AG20443 (cell line): ENCODE measurements around the gene RACGAP1.

ENCODE experiments used
- DNase-seq: peaks from one replicate; pipeline ENCODE4 v3.0.0; 2012; ENCODE audit warnings: low spot score, mixed read lengths

Gene RACGAP1

DNA sequence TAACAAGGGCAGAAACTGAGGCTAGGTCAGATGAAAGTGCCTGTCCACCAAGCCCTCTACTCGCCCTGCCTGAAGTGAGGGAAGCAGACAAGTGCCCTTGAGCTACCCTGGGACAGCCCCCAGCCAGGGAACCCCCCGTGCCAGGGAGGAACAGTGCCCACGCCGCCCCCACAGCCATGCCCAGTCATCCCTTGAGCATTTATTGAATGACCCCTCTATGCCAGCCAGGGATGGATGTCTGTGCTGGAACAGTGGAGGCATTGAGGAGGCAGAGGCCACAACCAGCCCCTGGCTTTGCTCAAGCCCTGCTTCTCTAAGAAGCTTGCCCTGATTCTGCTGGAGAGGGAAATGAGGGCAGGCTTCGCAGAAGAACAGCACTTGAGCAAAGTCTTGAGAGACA is 56.3 kb downstream of the RACGAP1 start:
- no peak for DNase-seq

DNA sequence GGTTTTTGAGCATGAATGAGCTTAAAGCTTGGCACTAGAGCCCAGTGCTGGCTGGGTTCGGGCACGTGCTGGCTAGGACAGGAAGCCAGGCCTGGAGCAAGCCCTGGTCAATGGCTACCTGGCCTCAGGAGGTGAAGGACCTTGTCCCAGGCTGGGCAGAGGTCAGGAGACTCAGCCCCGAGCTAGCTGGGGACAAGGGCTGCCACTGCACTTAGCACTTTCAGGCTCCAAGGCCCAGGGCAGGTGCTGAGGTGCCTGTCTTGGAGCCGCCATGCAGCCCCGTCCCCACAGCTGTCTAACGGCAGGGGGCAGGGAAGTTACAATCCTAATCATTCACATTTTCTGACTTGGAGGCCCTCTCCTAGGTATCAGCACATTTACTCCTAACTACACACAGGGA is 56.8 kb downstream of the RACGAP1 start:
- DNase-seq, result no peak

DNA sequence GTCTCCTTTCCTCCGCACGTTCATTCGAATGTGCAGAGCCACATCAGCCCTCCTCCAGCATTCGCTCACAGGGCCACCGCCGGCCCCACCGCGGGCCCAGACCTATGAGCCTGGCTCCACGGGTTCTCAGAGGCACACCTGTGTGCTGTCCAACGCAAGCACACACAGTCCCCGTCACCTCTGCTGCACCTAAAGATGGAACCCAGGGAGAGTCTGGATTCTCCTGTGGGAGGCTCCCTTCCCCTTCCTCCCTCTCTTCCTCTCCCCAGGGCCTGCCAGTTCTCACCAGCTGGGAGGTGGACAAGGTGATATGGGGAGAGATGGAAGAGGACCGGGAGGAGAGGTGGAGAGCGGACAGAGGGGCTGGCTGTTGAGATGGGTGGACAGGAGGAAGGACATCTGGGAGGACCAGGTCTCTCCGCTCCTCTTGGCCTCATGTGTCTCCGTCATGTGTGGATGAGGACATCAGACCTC is 57.5 kb downstream of the RACGAP1 start:
- no peak for DNase-seq

DNA sequence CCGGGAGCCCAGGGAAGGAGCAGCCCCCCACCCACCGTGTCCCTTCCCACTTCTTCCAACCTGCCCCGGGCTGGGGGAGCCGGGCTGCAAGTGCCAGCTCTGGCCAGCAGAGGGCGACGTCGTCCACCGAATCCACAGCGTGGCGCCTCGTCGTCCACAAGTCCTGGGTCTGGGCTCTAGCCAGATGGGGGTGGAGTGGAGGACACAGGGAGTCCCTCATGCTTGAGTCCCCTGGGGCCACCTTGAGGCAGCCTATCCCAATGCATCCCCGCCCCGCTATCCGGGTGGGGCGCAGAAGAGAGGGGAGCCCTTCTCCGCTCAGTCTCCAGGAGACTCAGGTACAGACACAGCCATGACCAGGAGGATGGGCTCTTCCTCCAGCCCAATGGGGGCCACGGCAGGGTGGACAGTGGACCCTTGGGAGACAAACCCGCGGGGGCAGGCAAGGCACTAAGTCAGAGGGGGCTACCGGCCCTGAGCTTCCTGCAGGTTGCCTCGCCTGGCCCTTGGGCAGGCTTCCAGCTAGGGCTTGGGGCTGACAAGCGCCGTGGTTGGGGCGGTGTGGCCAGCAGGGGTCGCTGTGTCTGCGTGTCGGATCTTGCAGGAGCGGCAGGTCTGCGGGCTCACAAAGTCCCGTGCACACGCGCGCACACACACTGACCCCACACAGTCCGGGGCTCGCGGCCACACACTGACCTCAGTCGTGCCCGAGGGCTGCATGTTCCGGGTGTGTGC is 58.1 kb downstream of the RACGAP1 start:
- peak; percentile 93 for DNase-seq

DNA sequence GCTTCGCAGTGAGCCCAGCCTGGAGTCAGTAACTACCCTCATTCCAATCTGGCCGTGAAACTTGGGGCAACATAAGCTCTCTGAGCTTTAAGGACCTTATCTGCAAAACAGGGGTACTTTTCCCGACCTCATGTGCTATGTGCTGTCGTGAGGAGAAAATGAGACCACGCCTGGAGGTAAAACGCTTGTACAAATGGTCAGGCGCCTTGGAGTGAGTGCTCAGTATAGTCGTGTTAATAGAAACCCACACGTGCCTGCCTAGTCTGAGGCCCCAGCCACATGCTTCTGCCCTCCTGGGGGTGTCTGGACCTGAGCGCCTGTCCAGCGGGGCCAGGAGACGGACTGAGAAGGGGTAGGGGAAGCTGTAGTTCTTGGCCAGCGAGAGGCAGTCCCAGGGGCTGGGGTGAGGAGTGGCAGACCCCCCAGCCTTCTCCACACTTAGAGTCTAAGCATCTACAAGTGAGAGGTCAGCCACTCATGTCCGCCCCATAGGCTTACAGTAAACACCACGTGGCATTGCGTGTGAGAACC is 58.7 kb downstream of the RACGAP1 start:
- no peak for DNase-seq

DNA sequence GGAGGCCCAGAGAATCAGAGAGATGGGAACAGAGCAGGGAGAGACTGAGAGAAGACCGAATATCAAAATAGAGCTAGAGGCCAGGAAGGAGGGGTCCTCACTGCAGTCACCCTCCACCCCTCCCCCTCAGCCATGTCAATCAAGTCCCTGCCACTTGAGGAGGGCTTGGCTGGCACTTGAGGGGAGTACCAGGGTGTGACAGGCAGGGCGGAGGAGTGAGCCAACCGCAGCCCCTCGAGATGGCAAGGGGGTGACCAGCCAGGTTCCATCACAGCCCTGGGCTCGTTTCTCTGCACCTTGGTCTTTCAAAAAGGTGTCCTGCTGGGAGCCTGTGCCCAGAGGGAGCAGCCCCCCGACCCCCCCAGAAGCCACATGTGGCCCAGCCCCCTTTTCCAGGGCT is 59.5 kb downstream of the RACGAP1 start:
- no peak for DNase-seq

DNA sequence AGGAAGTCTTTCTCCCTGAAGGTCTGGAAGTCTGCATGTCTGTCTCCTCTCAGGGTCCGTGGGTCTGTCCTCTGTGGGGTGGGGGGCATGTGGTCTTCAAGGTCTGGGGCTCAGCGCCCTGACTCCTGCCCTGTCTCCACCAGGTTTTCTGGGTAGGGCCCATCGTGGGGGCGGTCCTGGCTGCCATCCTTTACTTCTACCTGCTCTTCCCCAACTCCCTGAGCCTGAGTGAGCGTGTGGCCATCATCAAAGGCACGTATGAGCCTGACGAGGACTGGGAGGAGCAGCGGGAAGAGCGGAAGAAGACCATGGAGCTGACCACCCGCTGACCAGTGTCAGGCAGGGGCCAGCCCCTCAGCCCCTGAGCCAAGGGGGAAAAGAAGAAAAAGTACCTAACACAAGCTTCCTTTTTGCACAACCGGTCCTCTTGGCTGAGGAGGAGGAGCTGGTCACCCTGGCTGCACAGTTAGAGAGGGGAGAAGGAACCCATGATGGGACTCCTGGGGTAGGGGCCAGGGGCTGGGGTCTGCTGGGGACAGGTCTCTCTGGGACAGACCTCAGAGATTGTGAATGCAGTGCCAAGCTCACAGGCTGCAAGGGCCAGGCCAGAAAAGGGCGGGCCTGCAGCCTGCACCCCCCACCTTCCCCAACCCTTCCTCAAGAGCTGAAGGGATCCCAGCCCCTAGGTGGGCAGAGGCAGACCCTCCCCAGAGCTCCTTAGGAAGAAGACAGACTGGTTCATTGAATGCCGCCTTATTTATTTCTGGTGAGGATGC is 60.3 kb downstream of the RACGAP1 start:
- no peak for DNase-seq

DNA sequence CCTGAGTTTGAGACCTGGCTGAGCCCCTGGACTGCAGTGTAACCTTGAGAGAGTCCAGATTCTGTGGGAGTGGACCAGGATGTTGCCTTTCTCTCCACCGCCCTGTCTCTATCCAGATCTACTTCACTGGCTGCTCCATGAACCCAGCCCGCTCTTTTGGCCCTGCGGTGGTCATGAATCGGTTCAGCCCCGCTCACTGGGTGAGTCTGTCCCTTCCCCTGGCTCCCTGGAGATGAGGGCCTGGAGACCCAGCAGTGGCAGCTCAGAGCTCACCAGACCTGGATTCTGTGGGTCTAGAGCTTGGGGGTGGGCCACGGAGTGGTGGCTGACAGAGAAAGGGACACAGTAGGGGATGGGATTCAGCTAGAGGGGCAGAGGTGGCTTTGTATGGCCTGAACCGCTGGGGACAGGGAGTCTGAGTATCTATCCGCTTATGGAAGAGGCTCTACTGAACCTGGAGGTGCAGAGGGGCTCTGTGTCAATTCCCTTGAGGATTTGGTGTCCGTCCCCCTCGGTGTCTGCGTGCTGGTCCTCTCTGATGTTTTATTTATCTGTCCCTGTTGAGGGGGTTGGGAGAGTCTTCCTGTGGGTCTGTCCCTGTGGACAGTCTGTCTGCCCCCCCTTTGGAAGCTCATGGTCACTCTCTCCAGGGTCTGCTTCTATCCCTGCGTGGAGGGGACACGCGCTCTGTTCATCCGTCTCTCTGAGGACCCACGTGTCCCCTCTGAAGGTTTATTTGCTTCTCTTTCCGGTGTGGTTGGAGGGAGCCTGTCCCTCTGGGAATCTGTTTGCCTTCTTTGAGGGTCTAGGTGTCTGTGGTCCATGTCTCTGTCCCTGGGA is 61.1 kb downstream of the RACGAP1 start:
- DNase-seq, result no peak

DNA sequence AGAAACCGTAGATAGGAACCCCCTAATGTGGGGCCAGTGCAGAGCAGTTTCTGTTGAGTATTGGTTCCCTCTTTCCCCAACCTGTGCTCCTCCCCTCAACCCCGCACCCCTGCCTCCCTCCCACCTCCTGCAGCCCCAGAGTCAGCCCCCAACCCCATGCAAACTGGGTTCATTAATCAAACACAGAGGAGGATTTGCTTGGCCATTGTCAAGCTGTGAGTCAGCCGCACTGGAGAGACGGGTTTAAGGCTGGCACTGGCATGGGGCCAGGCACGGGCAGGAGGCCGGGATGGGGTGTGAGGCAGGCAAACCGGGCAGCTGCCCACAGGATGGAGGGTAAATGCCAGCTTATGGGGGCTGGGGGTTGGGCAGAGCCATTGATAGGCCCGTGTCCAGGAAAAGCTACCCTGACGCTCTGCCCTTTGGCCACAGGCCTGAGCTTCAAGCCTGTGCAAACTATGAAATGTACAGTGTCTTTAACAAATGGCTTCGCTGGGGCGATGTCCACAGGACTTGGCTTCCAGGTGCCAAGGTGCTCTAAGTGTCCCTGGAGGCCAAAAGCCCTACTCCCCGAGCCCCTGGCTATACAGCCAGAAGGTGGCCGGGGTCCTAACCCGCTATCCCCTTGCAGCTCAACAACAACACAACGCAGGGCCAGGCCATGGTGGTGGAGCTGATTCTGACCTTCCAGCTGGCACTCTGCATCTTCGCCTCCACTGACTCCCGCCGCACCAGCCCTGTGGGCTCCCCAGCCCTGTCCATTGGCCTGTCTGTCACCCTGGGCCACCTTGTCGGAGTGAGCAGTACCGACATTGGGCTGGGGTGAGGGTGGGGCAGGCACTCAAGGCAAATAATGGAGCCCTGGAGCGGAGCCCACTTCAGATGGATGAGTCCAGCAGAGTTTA is 62.2 kb downstream of the RACGAP1 start:
- DNase-seq, result no peak

DNA sequence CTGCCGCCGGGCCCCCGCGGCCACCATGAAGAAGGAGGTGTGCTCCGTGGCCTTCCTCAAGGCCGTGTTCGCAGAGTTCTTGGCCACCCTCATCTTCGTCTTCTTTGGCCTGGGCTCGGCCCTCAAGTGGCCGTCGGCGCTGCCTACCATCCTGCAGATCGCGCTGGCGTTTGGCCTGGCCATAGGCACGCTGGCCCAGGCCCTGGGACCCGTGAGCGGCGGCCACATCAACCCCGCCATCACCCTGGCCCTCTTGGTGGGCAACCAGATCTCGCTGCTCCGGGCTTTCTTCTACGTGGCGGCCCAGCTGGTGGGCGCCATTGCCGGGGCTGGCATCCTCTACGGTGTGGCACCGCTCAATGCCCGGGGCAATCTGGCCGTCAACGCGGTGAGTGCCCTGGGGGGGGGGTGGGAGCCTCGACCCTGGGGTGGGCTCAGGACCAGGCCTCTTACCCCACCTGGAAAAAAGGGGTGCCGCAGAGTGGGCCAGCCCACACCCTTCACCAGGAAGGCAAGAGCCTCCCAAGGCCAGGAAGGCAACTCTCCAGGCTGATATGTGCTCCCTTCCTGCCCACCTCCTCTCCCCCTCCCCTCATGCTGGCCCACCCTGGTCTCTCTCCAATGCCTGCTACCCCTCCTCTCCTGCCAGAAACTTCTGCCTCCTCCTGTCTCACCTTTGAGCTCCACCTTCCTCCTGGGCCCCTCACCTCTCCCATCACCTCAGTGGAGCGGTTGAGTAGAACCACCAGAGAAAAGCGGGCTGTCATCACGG is 63.1 kb downstream of the RACGAP1 start:
- DNase-seq, result no peak

DNA sequence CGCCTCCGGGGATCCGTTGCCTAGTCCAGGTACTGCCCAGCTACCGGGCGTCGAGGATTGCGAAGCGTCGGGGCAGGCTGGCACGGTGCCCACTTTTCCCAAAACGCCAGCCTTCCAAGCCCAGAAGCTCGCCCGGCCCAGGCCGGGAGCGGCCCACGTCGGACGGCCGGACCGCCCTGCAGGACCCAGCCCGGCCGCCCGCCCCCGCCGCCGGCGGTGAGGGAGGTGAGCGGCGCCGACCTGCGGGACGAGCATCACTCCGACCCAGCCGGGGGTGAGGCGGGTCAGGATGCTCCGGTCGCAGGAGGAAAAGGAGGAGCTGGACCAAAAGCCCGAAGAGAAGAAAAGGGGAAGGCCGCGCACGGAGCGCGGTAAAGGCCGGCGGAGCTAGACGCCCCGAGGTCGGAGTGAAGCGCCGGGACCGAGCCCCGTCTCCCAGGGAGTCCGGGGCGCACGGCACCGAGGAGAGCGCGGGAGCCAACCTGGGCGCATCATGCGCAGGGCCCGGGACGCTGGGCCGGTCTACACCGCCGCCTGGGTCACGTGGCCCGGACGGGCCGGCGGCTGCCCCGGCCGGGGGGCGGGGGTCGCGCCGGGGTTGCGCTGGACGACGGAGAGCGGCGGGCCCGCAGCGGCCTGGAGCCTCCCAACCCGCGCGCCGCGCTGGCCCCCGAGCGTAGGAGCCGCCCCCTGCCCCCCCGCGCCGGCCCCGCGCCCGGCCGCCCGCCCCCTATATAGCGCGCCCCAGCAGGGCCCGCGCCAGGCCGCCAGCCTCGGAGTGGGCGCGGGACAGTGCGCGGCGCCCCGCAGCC is 64.0 kb downstream of the RACGAP1 start, which contains the start of gene AQP5:
AQP5 (plus strand) TSS at position 762 of the 812 bp plus-strand sequence. CDS start 146 bp downstream, outside the sequence.
- peak; percentile 32 for DNase-seq

DNA sequence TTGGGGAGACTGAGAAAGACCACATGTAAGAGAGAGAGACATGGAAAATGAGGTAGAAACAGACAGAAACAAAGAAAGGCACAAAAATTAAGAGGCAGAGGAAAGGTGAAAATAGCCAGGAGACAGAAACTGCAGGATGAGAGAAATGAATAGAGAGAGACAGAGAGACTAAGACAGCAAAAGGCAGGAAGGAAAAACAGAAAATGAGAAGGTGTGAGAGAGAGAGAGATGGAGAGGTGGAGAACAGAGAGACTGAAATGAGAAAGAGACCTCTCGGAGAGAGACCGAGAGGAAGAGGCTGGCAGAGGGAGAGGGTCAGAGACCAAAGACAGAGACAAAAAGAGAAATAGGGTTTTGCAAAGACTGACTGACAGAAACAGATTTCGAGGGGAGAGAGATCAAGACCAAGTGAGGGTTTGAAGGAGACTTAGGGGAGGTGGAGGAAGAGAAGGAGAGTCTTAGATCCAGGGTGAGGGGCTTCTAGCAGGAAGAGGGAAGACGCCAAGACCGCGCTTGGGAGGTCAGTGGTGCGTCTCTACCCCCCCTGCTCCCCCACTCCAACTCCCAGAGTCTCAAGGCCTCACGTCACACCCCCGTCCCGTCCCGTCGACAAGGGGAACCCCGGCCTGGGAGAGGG is 64.7 kb downstream of the RACGAP1 start:
- no peak for DNase-seq

DNA sequence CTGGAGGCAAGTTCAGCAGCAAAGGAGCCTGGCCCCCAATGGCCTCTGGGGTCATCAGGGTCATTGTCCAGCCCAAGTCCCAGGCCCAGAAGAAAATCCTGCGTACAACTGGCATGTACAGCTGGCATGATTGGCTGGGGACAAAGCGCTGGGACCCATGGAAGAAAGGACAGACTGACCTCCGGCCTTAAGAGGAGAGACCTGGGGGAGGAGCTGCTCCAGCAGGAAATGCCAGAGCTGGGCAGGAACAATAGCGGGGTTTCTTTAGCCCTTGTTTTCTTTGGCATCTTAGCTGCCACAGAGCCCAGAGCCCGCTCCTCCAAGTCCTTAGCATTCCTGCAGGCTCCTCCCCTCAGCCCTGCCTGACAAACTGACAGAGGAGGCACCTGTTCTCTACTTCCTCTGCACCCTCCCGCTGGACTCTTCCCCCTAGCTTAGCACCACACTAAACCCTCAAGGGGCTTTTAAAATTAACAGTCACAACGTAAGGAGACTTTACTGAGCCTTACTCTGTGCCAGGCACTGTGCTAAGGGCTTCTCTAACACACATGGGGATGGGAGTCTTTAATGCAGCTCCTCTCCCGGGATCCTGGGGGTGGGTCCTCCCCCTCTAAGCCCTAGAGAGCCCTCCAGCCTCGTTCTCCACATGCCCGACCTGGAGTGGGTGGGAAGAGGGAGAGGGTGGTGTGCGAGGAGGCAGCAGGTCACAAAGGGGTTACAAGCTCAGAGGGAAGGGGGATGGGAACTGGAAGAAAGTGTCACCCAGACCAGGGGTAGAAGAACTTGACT is 65.4 kb downstream of the RACGAP1 start:
- DNase-seq, result peak; percentile 43

DNA sequence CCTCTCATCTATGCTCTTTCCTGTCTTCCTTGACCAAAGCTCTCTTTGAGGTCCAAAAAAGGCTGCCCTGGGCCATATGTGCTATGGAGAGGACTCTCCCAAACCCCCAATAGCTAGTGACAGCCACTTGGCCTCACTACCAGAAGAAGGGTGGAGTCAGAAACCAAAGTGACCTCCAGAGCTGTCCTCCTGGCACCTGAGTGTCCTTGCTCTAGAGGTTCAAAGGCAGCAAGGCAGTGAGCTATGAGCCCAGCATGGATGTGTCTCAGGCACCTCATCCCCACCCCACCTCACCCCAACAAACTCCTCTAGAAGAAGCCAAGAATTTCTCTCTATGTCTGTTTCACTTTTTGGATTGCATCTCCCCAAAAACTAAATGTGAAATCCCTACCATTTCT is 67.7 kb downstream of the RACGAP1 start:
- no peak for DNase-seq

DNA sequence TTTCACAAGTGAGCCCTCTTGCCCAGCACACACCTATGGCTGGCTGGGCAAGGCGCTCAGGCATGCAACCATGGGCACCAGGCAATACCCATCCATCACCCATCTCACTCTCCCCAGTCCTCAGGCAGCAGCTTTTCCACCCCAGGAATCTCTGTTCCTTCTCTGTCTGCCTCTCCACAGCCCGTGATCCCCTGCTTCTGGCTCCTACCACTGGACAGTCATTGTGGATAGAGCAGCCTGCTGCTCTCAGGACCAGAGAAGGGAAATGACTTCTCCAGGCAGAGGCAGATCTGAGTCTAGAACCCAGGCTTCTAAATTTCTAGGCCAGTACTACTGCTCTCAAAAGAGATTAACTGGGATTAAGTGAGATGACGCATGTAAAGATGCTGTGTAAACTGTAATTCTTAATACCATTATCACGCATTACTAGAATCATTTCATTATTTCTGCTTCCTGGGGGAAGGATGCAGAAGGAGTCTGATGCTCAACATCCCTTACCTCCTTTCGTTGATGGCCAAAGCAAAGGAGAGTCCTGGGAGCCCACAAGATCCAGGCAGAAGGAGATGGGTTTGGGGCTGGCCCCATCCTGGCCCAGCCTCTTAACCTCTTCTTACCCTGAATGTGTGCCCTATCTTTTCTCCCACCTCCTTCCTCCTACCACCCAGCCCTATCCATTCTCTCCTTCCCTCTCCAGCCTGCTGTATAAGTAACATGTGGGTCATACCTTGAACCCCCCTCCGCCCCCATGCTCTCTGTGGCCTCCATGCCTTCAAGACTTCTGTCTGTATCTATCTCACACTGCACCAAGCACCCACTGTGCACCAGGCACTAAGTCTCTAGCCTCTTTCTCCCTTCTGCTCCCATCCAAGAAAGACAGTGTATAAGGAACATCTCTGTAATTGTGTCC is 68.4 kb downstream of the RACGAP1 start:
- DNase-seq, result no peak

DNA sequence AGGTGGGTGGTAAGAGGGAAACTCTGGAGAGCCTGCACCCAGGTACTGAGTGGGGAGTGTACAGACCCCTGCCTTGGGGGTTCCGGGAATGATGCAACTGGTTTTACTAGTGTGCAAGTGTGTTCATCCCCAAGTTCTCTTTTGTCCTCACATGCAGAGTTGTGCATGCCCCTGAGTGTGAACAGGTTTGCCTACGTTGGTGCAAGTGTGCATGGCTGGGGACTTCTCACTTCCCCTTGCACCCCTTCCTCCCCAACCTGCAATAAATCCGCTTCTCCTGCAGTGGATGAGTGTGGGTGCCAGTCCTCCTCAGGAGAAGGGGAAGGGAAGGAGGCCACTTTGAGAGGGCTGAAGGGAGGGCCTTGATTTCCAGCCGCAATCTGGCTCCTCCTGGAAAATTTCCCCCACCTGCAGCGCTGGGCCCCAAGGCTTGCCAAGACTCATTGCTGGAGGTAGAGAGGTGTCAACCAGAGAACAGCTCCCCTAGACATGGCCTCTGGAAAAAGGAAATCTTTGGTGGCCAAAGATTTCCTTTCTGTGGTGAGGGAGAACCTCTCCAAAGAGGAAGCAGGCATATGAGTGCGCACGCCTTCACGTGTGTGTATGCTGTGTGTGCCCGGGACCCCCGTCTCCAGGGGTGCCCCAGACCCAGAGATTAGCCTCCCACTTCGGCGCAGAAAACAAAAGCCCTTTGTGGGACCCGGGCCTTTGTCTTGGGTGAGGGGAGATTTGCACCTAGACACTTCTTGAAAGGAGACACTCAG is 69.2 kb downstream of the RACGAP1 start:
- DNase-seq, result no peak
